Sigmoid colon (tissue), 7 donors: Measurements from ENCODE around the gene ZNF174. TPM values are rescaled to one million over a fixed set of nuclear protein-coding genes. Genes with fewer than 3 reads are reported as not detected.

Experiments
- DNase-seq: peaks from one replicate; pipeline ENCODE4 v3.0.0-alpha.2; 2019
- H3K27ac ChIP-seq, 4 donors: fragments of 200-600 bp; sonication (generic); one replicate each; pipeline ENCODE4 v1.5.1; 2016 to 2019; ENCODE audit warnings: mild to moderate bottlenecking in 1 of 4
- H3K27me3 ChIP-seq, 3 donors: fragments of 200-600 bp; sonication (generic); one replicate each; pipeline ENCODE4 v1.5.1; 2019; ENCODE audit warnings: mild to moderate bottlenecking in 1 of 3
- H3K36me3 ChIP-seq, 4 donors: fragments of 200-600 bp; sonication (generic); one replicate each; pipeline ENCODE4 v1.5.1; 2016 to 2019
- H3K4me1 ChIP-seq, 4 donors: fragments of 200-600 bp; sonication (generic); one replicate each; pipeline ENCODE4 v1.5.1; 2017 to 2019
- H3K4me3 ChIP-seq, 4 donors: fragments of 200-600 bp; sonication (generic); one replicate each; pipeline ENCODE4 v1.5.1; 2017 to 2019; ENCODE audit warnings: mild to moderate bottlenecking in 2 of 4, moderate library complexity in 1 of 4
- H3K9me3 ChIP-seq, 4 donors: fragments of 200-600 bp in 3 of 4; sonication (generic) in 3 of 4; one replicate each; pipeline versions ENCODE4 v1.5.1 to v1.6.1; 2013 to 2019
- CTCF ChIP-seq, 4 experiments: fragments of 450-650 bp in 3 of 4; fragments of 200-600 bp in 1 of 4; IDR thresholded peaks; one replicate each; pipeline ENCODE4 v1.5.1; 2016 to 2019; ENCODE audit warnings: antibody characterized with exemption in 4 of 4, mild to moderate bottlenecking in 3 of 4, moderate library complexity in 2 of 4
- EP300 ChIP-seq, 4 donors: sonication (generic); formaldehyde crosslinking; IDR thresholded peaks; one replicate each; pipeline ENCODE4 v1.6.1; 2017; ENCODE audit warnings: antibody characterized with exemption in 4 of 4
- POLR2A ChIP-seq, 2 donors: fragments of 450-650 bp; IDR thresholded peaks; one replicate each; pipeline ENCODE4 v1.6.1; 2016; ENCODE audit warnings: antibody characterized with exemption in 2 of 2, mild to moderate bottlenecking in 2 of 2, moderate library complexity in 2 of 2
- POLR2AphosphoS5 ChIP-seq, 4 donors: sonication (generic); formaldehyde crosslinking; IDR thresholded peaks; one replicate each; pipeline ENCODE4 v1.6.1; 2017; ENCODE audit warnings: antibody characterized with exemption in 4 of 4
- WGBS, 2 donors: extraction: QIAGEN DNeasy Blood & Tissue Kit; methylation state at CpG; one replicate each; pipeline ENCODE4 v1.1.7; 2013; 5-methylcytosine and 5-hydroxymethylcytosine counted together
- intact Hi-C: fragments of 100-400 bp; cut with DNase I; formaldehyde crosslinking; loops from one replicate; pipeline ENCODE4 v1.15.1; 2023
- polyA plus RNA-seq, 3 donors: library from polyadenylated mRNA; stranded (reverse); fragments of 200-250 nt; gene quantifications; one replicate each; pipeline ENCODE4 v1.2.3, GENCODE V29; 2013
- total RNA-seq, 4 donors: library from RNA; depleted of rRNA; stranded (reverse); fragments of >200 nt; gene quantifications; one replicate each; pipeline ENCODE4 v1.1.0, GENCODE V29; 2016
- donor health status: healthy with polysubstance abuse.
- donor health status: Bipolar disorder and iron deficiency.
- donor health status: healthy.

The ZNF174 gene
- 10 to 100 TPM; 12.2 to 15.8 (median 14.2) TPM for total RNA-seq
- polyA plus RNA-seq = 1 to 10 TPM; 3.5 to 5.5 (median 5.4) TPM

GRCh38 chr16:3400779-3401688 lies at the start of gene ZNF174, which contains the start of gene ZSCAN32:
Gene ZNF174, plus strand, starts transcription at chr16:3401215. Its CDS starts 790 bp downstream, at chr16:3402005.
Gene ZSCAN32, minus strand, starts transcription at chr16:3401004. Its CDS starts 3,447 bp downstream, at chr16:3397557.
- Histone ChIP-seq H3K9me3 (peaks cover 0 to 33% (median 6%) of the 10 kb centered on the region in 4 donors), H3K27ac (peak within 1 kb of the TSS; percentile 80 to 89 (median 87)), H3K27me3 (no peaks in the 10 kb centered on the region), H3K4me1 (peaks cover 0 to 33% (median 22%) of the 10 kb centered on the region in 4 donors), H3K4me3 (peak within 1 kb of the TSS; percentile 67 to 85 (median 76)), H3K36me3 (peaks cover 14 to 47% (median 30%) of the 10 kb centered on the region in 4 donors)
- TF ChIP-seq CTCF (IDR thresholded peaks at IDR 0.05) = no peak
- TF ChIP-seq POLR2A (IDR thresholded peaks at IDR 0.05) = peak; percentile 44 to 53
- peak; percentile 65 to 91 (median 88) for TF ChIP-seq POLR2AphosphoS5 (IDR thresholded peaks at IDR 0.05)
- intact Hi-C loops = loop anchor here (1.0 to 5.0 kb wide), 6 partner anchors 36 to 136 kb away; partner anchors contain the start of genes CLUAP1, NAA60, TIGD7 and ZNF597
- 0% methylated on average over 95 of the region's 95 CpGs for WGBS, 2 donors
- peak; percentile 99 for DNase-seq

- Histone ChIP-seq H3K4me1 (no peaks in the 10 kb centered on the region), H3K27me3 (no peaks in the 10 kb centered on the region), H3K9me3 (no peaks in the 10 kb centered on the region), H3K4me3 (no peak within 1 kb of the TSS), H3K27ac (no peak within 1 kb of the TSS), H3K36me3 (no peaks in the 10 kb centered on the region)
- no peak for DNase-seq
- WGBS, 2 donors = 69 to 72% methylated on average over 3 of the region's 3 CpGs
- intact Hi-C loops = no loop called here
- TF ChIP-seq CTCF (IDR thresholded peaks at IDR 0.05) (no peak), POLR2AphosphoS5 (IDR thresholded peaks at IDR 0.05) (no peak), EP300 (IDR thresholded peaks at IDR 0.05) (no peak), POLR2A (IDR thresholded peaks at IDR 0.05) (no peak)
Measured at GRCh38 chr16:3355589-3355988, 45.4 kb upstream of the ZNF174 start, which contains the start of gene OR2C1. Gene OR2C1, plus strand, starts transcription at chr16:3355889. Its CDS starts 52 bp downstream, at chr16:3355941.

- no peak overlapping the region for H3K4me3 ChIP-seq
- intact Hi-C loops = no loop called here
- no peak for DNase-seq
- no peak overlapping the region for H3K27ac ChIP-seq
- WGBS, 2 donors = 88% methylated on average over 10 of the region's 10 CpGs
- H3K4me1 ChIP-seq = no peaks in the 10 kb centered on the region
- no peaks in the 10 kb centered on the region for H3K36me3 ChIP-seq
- peaks cover 0 to 2% (median 0%) of the 10 kb centered on the region in 3 donors for H3K27me3 ChIP-seq
- TF ChIP-seq EP300 (IDR thresholded peaks at IDR 0.05) (no peak), POLR2AphosphoS5 (IDR thresholded peaks at IDR 0.05) (no peak), POLR2A (IDR thresholded peaks at IDR 0.05) (no peak), CTCF (IDR thresholded peaks at IDR 0.05) (no peak)
- peaks cover 0 to under 1% (median 0%) of the 10 kb centered on the region in 4 donors for H3K9me3 ChIP-seq
Measured at GRCh38 chr16:3356118-3356517, 44.9 kb upstream of the ZNF174 start.

GRCh38 chr16:3358871-3359270 lies 42.1 kb upstream of the ZNF174 start:
- intact Hi-C loops = no loop called here
- DNase-seq = no peak
- H3K9me3 ChIP-seq = peaks cover 0 to 4% (median 2%) of the 10 kb centered on the region in 4 donors
- H3K27ac ChIP-seq = no peak overlapping the region
- peaks cover 0 to 8% (median 0%) of the 10 kb centered on the region in 3 donors for H3K27me3 ChIP-seq
- H3K4me3 ChIP-seq = no peak overlapping the region
- no peaks in the 10 kb centered on the region for H3K36me3 ChIP-seq
- no peaks in the 10 kb centered on the region for H3K4me1 ChIP-seq
- WGBS, 2 donors = 36 to 38% methylated on average over 1 of the region's 1 CpG
- TF ChIP-seq EP300 (IDR thresholded peaks at IDR 0.05) (no peak), POLR2A (IDR thresholded peaks at IDR 0.05) (no peak), CTCF (IDR thresholded peaks at IDR 0.05) (no peak), POLR2AphosphoS5 (IDR thresholded peaks at IDR 0.05) (no peak)
